Liver (tissue), 9 donors: ENCODE measurements around the gene STK11. TPM values are rescaled to one million over a fixed set of nuclear protein-coding genes. Genes with fewer than 3 reads are reported as not detected.
"Not testable (repeated sequence)": the region's sequence is repeated elsewhere in the genome, so short reads cannot be mapped to it uniquely, and the experiment has no call there.

Experiments
- DNase-seq: peaks from one replicate; pipeline ENCODE4 v3.0.0-alpha.2; 2017; ENCODE audit warnings: low spot score
- H3K27ac ChIP-seq, 2 donors: one replicate each; pipeline ENCODE4 v1.7.0; 2013; ENCODE audit warnings: inconsistent platforms in 2 of 2, low read length in 2 of 2, control low read depth in 1 of 2, low read depth in 1 of 2, mild to moderate bottlenecking in 1 of 2
- H3K27me3 ChIP-seq, 4 donors: one replicate each; pipeline versions ENCODE4 v1.6.1 to v1.7.0; 2013; ENCODE audit warnings: low read length in 3 of 4, inconsistent platforms in 1 of 4, mild to moderate bottlenecking in 1 of 4, moderate library complexity in 1 of 4; ENCODE audit not compliant: control insufficient read depth in 4 of 4, insufficient read depth in 4 of 4
- H3K36me3 ChIP-seq, 4 donors: one replicate each; pipeline versions ENCODE4 v1.6.1 to v1.7.0; 2013; ENCODE audit warnings: low read length in 3 of 4, mild to moderate bottlenecking in 3 of 4, low read depth in 1 of 4, moderate library complexity in 1 of 4; ENCODE audit not compliant: control insufficient read depth in 4 of 4, insufficient read depth in 3 of 4
- H3K4me1 ChIP-seq, 4 donors: one replicate each; pipeline versions ENCODE4 v1.6.1 to v1.7.0; 2013; ENCODE audit warnings: low read length in 3 of 4, mild to moderate bottlenecking in 3 of 4, moderate library complexity in 1 of 4; ENCODE audit not compliant: control insufficient read depth in 4 of 4, insufficient read depth in 4 of 4
- H3K4me3 ChIP-seq, 3 donors: one replicate each; pipeline versions ENCODE4 v1.6.1 to v1.7.0; 2013; ENCODE audit warnings: low read length in 3 of 3, control low read depth in 1 of 3, low read depth in 1 of 3, mild to moderate bottlenecking in 1 of 3
- H3K9ac ChIP-seq, 2 donors: one replicate each; pipeline ENCODE4 v1.7.0; 2013; ENCODE audit warnings: low read length in 2 of 2, mild to moderate bottlenecking in 2 of 2, moderate library complexity in 2 of 2, control low read depth in 1 of 2, low read depth in 1 of 2
- H3K9me3 ChIP-seq, 4 donors: one replicate each; pipeline versions ENCODE4 v1.6.1 to v1.7.0; 2013; ENCODE audit warnings: low read length in 3 of 4; ENCODE audit not compliant: control insufficient read depth in 4 of 4
- EGR1 ChIP-seq, 2 donors: IDR thresholded peaks; 2 replicates each; pipeline ENCODE4 v1.6.1; 2016 to 2018; ENCODE audit warnings: antibody characterized with exemption in 2 of 2, low read depth in 2 of 2
- FOXA1 ChIP-seq: IDR thresholded peaks from 2 replicates; pipeline ENCODE4 v1.6.1; 2016; ENCODE audit warnings: antibody characterized with exemption
- GABPA ChIP-seq, 2 donors: IDR thresholded peaks in 1 of 2; conservative IDR thresholded peaks in 1 of 2; 2 replicates each; pipeline ENCODE4 v1.6.1; 2016; ENCODE audit warnings: antibody characterized with exemption in 2 of 2, mild to moderate bottlenecking in 1 of 2, moderate library complexity in 1 of 2
- HNF4G ChIP-seq: IDR thresholded peaks from 2 replicates; pipeline ENCODE4 v1.6.1; 2016; ENCODE audit warnings: antibody characterized with exemption
- JUND ChIP-seq, 2 donors: IDR thresholded peaks; 2 replicates each; pipeline ENCODE4 v1.6.1; 2016; ENCODE audit warnings: antibody characterized with exemption in 2 of 2
- MAX ChIP-seq: IDR thresholded peaks from 2 replicates; pipeline ENCODE4 v1.6.1; 2016; ENCODE audit warnings: antibody characterized with exemption
- NR2F2 ChIP-seq: IDR thresholded peaks from 2 replicates; pipeline ENCODE4 v1.6.1; 2016; ENCODE audit warnings: antibody characterized with exemption
- RAD21 ChIP-seq, 2 donors: IDR thresholded peaks; 2 replicates each; pipeline ENCODE4 v1.6.1; 2016; ENCODE audit warnings: antibody characterized with exemption in 2 of 2, mild to moderate bottlenecking in 2 of 2
- RXRA ChIP-seq, 2 donors: IDR thresholded peaks; 2 replicates each; pipeline ENCODE4 v1.6.1; 2017 to 2018; ENCODE audit warnings: antibody characterized with exemption in 2 of 2, mild to moderate bottlenecking in 1 of 2
- SP1 ChIP-seq: IDR thresholded peaks from 2 replicates; pipeline ENCODE4 v1.6.1; 2018; ENCODE audit warnings: antibody characterized with exemption, mild to moderate bottlenecking
- TAF1 ChIP-seq: conservative IDR thresholded peaks from 2 replicates; pipeline ENCODE4 v1.6.1; 2016; ENCODE audit warnings: antibody characterized with exemption, mild to moderate bottlenecking
- YY1 ChIP-seq: IDR thresholded peaks from 2 replicates; pipeline ENCODE4 v1.6.1; 2016; ENCODE audit warnings: antibody characterized with exemption, mild to moderate bottlenecking
- WGBS: extraction: QIAGEN DNeasy Blood & Tissue Kit; methylation state at CpG from one replicate; pipeline ENCODE4 v1.1.7; 2013; 5-methylcytosine and 5-hydroxymethylcytosine counted together
- polyA plus RNA-seq, 2 donors: library from polyadenylated mRNA; stranded (reverse) in 1 of 2; unstranded in 1 of 2; fragments of 200-250 nt in 1 of 2; fragments of >200 nt in 1 of 2; fragmentation: Nextera tagmentation in 1 of 2; extraction: Ambion mirVana in 1 of 2; gene quantifications; one replicate each; pipeline versions ENCODE4 v1.2.1 to v1.2.3, GENCODE V29; 2013 to 2015
- total RNA-seq, 2 donors: library from RNA; depleted of rRNA; stranded (reverse); fragments of >200 nt; gene quantifications; one replicate each; pipeline ENCODE4 v1.2.3, GENCODE V29; 2014
- TF ChIP-seq, protein P1 (sequence below): IDR thresholded peaks from 2 replicates; pipeline ENCODE4 v1.6.1; 2016; ENCODE audit warnings: antibody characterized with exemption
- TF ChIP-seq, protein P2 (sequence below): fragments of 150-350 bp; IDR thresholded peaks from 2 replicates; pipeline ENCODE4 v1.5.1; 2017; ENCODE audit warnings: improper control_type of control experiment, low read depth, low read length; ENCODE audit not compliant: missing input control
- donor health status: healthy.
- donor health status: healthy.
- donor health status: healthy.
- donor health status: healthy.
- donor health status: healthy.

Gene STK11
- total and polyA plus RNA-seq, 4 donors: 3.0 to 126 (median 35.5) TPM

GRCh38 chr19:1246265-1247087 is 40.9 kb downstream of the STK11 start:
- H3K27me3 ChIP-seq, H3K9me3 ChIP-seq, DNase-seq, H3K36me3 ChIP-seq, H3K4me3 ChIP-seq: not testable (repeated sequence)
- 71% methylated on average over 27 of the region's 27 CpGs for WGBS
- H3K4me1 ChIP-seq: peaks cover 26 to 65% (median 50%) of the 10 kb centered on the region in 4 donors
- peak overlapping the region; percentile 86 to 92 for H3K27ac ChIP-seq
- H3K9ac ChIP-seq: peak overlapping the region in 1 of 2 donors; percentile 14

DNA sequence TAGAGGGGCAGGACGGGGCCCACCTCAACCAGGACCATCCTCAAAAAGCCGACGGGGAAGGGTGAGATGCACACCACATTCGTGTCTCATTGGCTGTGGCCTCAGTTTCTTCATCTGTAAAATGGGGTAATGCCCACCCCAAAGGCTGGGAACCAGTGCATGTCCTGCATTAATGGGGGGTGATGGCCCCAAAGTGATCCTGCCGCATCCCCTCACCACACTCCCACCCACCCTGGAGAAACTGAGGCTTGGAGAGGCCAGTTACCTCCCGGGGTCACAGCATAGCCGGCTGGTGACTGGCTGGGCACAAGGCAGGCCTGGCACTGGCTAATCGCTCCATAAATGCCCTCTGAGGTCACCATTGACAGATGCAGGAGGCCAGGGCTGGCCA is 42.2 kb downstream of the STK11 start:
- H3K36me3 ChIP-seq: peaks cover 0 to 4% (median 0%) of the 10 kb centered on the region in 4 donors
- no peaks in the 10 kb centered on the region for H3K9me3 ChIP-seq
- no peak overlapping the region for H3K9ac ChIP-seq
- no peaks in the 10 kb centered on the region for H3K27me3 ChIP-seq
- TF ChIP-seq, protein P1, sequence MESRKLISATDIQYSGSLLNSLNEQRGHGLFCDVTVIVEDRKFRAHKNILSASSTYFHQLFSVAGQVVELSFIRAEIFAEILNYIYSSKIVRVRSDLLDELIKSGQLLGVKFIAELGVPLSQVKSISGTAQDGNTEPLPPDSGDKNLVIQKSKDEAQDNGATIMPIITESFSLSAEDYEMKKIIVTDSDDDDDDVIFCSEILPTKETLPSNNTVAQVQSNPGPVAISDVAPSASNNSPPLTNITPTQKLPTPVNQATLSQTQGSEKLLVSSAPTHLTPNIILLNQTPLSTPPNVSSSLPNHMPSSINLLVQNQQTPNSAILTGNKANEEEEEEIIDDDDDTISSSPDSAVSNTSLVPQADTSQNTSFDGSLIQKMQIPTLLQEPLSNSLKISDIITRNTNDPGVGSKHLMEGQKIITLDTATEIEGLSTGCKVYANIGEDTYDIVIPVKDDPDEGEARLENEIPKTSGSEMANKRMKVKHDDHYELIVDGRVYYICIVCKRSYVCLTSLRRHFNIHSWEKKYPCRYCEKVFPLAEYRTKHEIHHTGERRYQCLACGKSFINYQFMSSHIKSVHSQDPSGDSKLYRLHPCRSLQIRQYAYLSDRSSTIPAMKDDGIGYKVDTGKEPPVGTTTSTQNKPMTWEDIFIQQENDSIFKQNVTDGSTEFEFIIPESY: no peak
- no peak for TF ChIP-seq YY1
- TF ChIP-seq RXRA (IDR thresholded peaks at IDR 0.05): peak; percentile 42 to 53
- TF ChIP-seq SP1: no peak
- no peak for TF ChIP-seq HNF4G
- no peak for TF ChIP-seq FOXA1
- no peak for TF ChIP-seq GABPA (IDR thresholded peaks at IDR 0.05 in 1 of 2, conservative IDR thresholded peaks at IDR 0.05 in 1 of 2)
- no peak for TF ChIP-seq RAD21 (IDR thresholded peaks at IDR 0.05)
- no peak for TF ChIP-seq TAF1
- TF ChIP-seq NR2F2: peak; percentile 31
- TF ChIP-seq JUND (IDR thresholded peaks at IDR 0.05): no peak
- TF ChIP-seq MAX: no peak
- TF ChIP-seq, protein P2, sequence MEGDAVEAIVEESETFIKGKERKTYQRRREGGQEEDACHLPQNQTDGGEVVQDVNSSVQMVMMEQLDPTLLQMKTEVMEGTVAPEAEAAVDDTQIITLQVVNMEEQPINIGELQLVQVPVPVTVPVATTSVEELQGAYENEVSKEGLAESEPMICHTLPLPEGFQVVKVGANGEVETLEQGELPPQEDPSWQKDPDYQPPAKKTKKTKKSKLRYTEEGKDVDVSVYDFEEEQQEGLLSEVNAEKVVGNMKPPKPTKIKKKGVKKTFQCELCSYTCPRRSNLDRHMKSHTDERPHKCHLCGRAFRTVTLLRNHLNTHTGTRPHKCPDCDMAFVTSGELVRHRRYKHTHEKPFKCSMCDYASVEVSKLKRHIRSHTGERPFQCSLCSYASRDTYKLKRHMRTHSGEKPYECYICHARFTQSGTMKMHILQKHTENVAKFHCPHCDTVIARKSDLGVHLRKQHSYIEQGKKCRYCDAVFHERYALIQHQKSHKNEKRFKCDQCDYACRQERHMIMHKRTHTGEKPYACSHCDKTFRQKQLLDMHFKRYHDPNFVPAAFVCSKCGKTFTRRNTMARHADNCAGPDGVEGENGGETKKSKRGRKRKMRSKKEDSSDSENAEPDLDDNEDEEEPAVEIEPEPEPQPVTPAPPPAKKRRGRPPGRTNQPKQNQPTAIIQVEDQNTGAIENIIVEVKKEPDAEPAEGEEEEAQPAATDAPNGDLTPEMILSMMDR: no peak
- TF ChIP-seq EGR1 (IDR thresholded peaks at IDR 0.05; ENCODE audit: low read depth in 2 of 2): no peak
- H3K4me3 ChIP-seq: peak overlapping the region in 2 of 3 donors; percentile 41 to 75
- DNase-seq: no peak
- H3K4me1 ChIP-seq: peaks cover 26 to 69% (median 48%) of the 10 kb centered on the region in 4 donors
- 55% methylated on average over 8 of the region's 8 CpGs for WGBS
- peak overlapping the region; percentile 97 to 99 for H3K27ac ChIP-seq
